Esophagus squamous epithelium (tissue), 4 donors: Measurements from ENCODE around the gene DOCK2.

Experiments
- POLR2A ChIP-seq, 4 donors: fragments of 450-650 bp; IDR thresholded peaks; one replicate each; pipeline ENCODE4 v1.6.1; 2017; ENCODE audit warnings: antibody characterized with exemption in 4 of 4, mild to moderate bottlenecking in 4 of 4, moderate library complexity in 3 of 4
- TF ChIP-seq, protein P1 (sequence below), 6 experiments: fragments of 450-650 bp in 4 of 6; fragments of 200-600 bp in 2 of 6; sonication (generic) in 2 of 6; IDR thresholded peaks; one replicate each; pipeline ENCODE4 v1.5.1; 2016 to 2019; ENCODE audit warnings: antibody characterized with exemption in 6 of 6, mild to moderate bottlenecking in 4 of 6, moderate library complexity in 4 of 6

DNA sequence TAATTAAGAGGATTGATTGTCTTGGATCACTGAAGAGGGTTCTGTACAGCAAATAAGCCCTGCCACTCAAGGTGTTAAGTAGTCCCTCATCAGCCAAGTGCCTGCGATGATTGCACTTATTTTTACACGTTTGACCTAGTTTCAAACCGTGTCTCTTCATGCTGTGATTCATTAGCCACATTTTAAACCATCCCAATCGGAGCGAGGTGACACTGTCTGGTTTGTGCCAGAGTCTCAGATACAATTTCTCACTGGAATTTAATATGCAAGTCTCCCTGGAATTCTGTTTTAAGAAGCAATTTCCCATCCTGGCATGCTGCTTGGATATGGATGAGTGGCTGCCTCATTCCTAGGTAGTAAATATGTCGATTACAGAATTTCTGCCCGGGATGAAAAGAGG, 341.6 kb downstream of the DOCK2 start:
- TF ChIP-seq, protein P1, sequence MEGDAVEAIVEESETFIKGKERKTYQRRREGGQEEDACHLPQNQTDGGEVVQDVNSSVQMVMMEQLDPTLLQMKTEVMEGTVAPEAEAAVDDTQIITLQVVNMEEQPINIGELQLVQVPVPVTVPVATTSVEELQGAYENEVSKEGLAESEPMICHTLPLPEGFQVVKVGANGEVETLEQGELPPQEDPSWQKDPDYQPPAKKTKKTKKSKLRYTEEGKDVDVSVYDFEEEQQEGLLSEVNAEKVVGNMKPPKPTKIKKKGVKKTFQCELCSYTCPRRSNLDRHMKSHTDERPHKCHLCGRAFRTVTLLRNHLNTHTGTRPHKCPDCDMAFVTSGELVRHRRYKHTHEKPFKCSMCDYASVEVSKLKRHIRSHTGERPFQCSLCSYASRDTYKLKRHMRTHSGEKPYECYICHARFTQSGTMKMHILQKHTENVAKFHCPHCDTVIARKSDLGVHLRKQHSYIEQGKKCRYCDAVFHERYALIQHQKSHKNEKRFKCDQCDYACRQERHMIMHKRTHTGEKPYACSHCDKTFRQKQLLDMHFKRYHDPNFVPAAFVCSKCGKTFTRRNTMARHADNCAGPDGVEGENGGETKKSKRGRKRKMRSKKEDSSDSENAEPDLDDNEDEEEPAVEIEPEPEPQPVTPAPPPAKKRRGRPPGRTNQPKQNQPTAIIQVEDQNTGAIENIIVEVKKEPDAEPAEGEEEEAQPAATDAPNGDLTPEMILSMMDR (IDR thresholded peaks at IDR 0.05), result no peak
- TF ChIP-seq POLR2A (IDR thresholded peaks at IDR 0.05), result no peak
